ENCODE results near the gene KLF15. TPM values are rescaled to one million over a fixed set of nuclear protein-coding genes. Genes with fewer than 3 reads are reported as not detected.

KLF15 gene
- total RNA-seq, 1 experiment from 2014 or later, result 0.26 TPM

- H3K9me3 ChIP-seq, result no peaks in the 10 kb centered on the region
- no peak overlapping the region for H3K4me3 ChIP-seq
- DNase-seq, result no peak
- peaks cover 3% of the 10 kb centered on the region for H3K27me3 ChIP-seq
- no peaks in the 10 kb centered on the region for H3K36me3 ChIP-seq
Measured at GRCh38 chr3:126392246-126392645, 35.0 kb upstream of the KLF15 start.

GRCh38 chr3:126391631-126392030 lies 34.4 kb upstream of the KLF15 start:
- Histone ChIP-seq H3K36me3 (no peaks in the 10 kb centered on the region), H3K4me3 (no peak overlapping the region), H3K9me3 (no peaks in the 10 kb centered on the region), H3K27me3 (peaks cover 3% of the 10 kb centered on the region)
- no peak for DNase-seq

GRCh38 chr3:126390751-126391150 lies 33.5 kb upstream of the KLF15 start:
- H3K36me3 ChIP-seq, result no peaks in the 10 kb centered on the region
- no peak for DNase-seq
- no peak overlapping the region for H3K4me3 ChIP-seq
- H3K9me3 ChIP-seq, result no peaks in the 10 kb centered on the region
- peaks cover 3% of the 10 kb centered on the region for H3K27me3 ChIP-seq

- no peaks in the 10 kb centered on the region for H3K36me3 ChIP-seq
- peaks cover 3% of the 10 kb centered on the region for H3K27me3 ChIP-seq
- no peak for DNase-seq
- no peaks in the 10 kb centered on the region for H3K9me3 ChIP-seq
- no peak overlapping the region for H3K4me3 ChIP-seq
Measured at GRCh38 chr3:126390201-126390600, 33.0 kb upstream of the KLF15 start.

GRCh38 chr3:126389794-126390146 lies 32.6 kb upstream of the KLF15 start:
- Histone ChIP-seq H3K4me3 (no peak overlapping the region), H3K9me3 (no peaks in the 10 kb centered on the region), H3K27me3 (peaks cover 3% of the 10 kb centered on the region), H3K36me3 (no peaks in the 10 kb centered on the region)
- no peak for DNase-seq

- peak; percentile 81 for DNase-seq
- Histone ChIP-seq H3K9me3 (no peaks in the 10 kb centered on the region), H3K36me3 (no peaks in the 10 kb centered on the region), H3K27me3 (peaks cover 3% of the 10 kb centered on the region), H3K4me3 (peak overlapping the region; percentile 43)
Measured at GRCh38 chr3:126389112-126389793, 32.0 kb upstream of the KLF15 start.

GRCh38 chr3:126381966-126382365 lies 24.8 kb upstream of the KLF15 start:
- no peak overlapping the region for H3K4me3 ChIP-seq
- no peaks in the 10 kb centered on the region for H3K27me3 ChIP-seq
- no peak for DNase-seq
- 0 out of 2 replicates have a peak, but pooled peaks cover 3% of the 10 kb centered on the region for H3K9me3 ChIP-seq
- no peaks in the 10 kb centered on the region for H3K36me3 ChIP-seq

GRCh38 chr3:126380011-126380768 lies 23.0 kb upstream of the KLF15 start:
- Histone ChIP-seq H3K27me3 (no peaks in the 10 kb centered on the region), H3K36me3 (no peaks in the 10 kb centered on the region), H3K4me3 (no peak overlapping the region), H3K9me3 (0 out of 2 replicates have a peak, but pooled peaks cover 3% of the 10 kb centered on the region)
- no peak for DNase-seq

GRCh38 chr3:126378341-126378751 lies 21.1 kb upstream of the KLF15 start:
- Histone ChIP-seq H3K9me3 (no peaks in the 10 kb centered on the region), H3K36me3 (no peaks in the 10 kb centered on the region), H3K4me3 (no peak overlapping the region), H3K27me3 (no peaks in the 10 kb centered on the region)
- no peak for DNase-seq

- Histone ChIP-seq H3K4me3 (no peak overlapping the region), H3K36me3 (no peaks in the 10 kb centered on the region), H3K9me3 (no peaks in the 10 kb centered on the region), H3K27me3 (no peaks in the 10 kb centered on the region)
- DNase-seq, result no peak
Measured at GRCh38 chr3:126377211-126377610, 20.0 kb upstream of the KLF15 start.

GRCh38 chr3:126376444-126376843 lies 19.2 kb upstream of the KLF15 start:
- no peak for DNase-seq
- H3K4me3 ChIP-seq, result no peak overlapping the region
- no peaks in the 10 kb centered on the region for H3K27me3 ChIP-seq
- H3K9me3 ChIP-seq, result no peaks in the 10 kb centered on the region
- H3K36me3 ChIP-seq, result no peaks in the 10 kb centered on the region

GRCh38 chr3:126375835-126376331 lies 18.7 kb upstream of the KLF15 start:
- Histone ChIP-seq H3K36me3 (no peaks in the 10 kb centered on the region), H3K27me3 (no peaks in the 10 kb centered on the region), H3K4me3 (no peak overlapping the region), H3K9me3 (no peaks in the 10 kb centered on the region)
- DNase-seq, result no peak

GRCh38 chr3:126373682-126374601 lies 16.7 kb upstream of the KLF15 start:
- Histone ChIP-seq H3K9me3 (no peaks in the 10 kb centered on the region), H3K27me3 (no peaks in the 10 kb centered on the region), H3K4me3 (no peak overlapping the region), H3K36me3 (no peaks in the 10 kb centered on the region)
- no peak for DNase-seq

GRCh38 chr3:126373146-126373613 lies 16.0 kb upstream of the KLF15 start:
- Histone ChIP-seq H3K9me3 (no peaks in the 10 kb centered on the region), H3K4me3 (no peak overlapping the region), H3K27me3 (no peaks in the 10 kb centered on the region), H3K36me3 (no peaks in the 10 kb centered on the region)
- no peak for DNase-seq

- no peaks in the 10 kb centered on the region for H3K36me3 ChIP-seq
- H3K27me3 ChIP-seq, result no peaks in the 10 kb centered on the region
- no peaks in the 10 kb centered on the region for H3K9me3 ChIP-seq
- H3K4me3 ChIP-seq, result no peak overlapping the region
- DNase-seq, result no peak
Measured at GRCh38 chr3:126372413-126373145, 15.4 kb upstream of the KLF15 start.

- H3K36me3 ChIP-seq, result no peaks in the 10 kb centered on the region
- DNase-seq, result no peak
- no peaks in the 10 kb centered on the region for H3K27me3 ChIP-seq
- no peaks in the 10 kb centered on the region for H3K9me3 ChIP-seq
- H3K4me3 ChIP-seq, result no peak overlapping the region
Measured at GRCh38 chr3:126371096-126371705, 14.0 kb upstream of the KLF15 start.
